Measurements from ENCODE around the gene RHBDL1. TPM values are rescaled to one million over a fixed set of nuclear protein-coding genes. Genes with fewer than 3 reads are reported as not detected.

RHBDL1 gene
- total and polyA plus RNA-seq, 9 of the 15 experiments (the other 6 are each of a cell fraction or from before 2014, with no cell fraction given), result 0.03 to 5.6 (median 1.3) TPM; not detected in 1

DNA sequence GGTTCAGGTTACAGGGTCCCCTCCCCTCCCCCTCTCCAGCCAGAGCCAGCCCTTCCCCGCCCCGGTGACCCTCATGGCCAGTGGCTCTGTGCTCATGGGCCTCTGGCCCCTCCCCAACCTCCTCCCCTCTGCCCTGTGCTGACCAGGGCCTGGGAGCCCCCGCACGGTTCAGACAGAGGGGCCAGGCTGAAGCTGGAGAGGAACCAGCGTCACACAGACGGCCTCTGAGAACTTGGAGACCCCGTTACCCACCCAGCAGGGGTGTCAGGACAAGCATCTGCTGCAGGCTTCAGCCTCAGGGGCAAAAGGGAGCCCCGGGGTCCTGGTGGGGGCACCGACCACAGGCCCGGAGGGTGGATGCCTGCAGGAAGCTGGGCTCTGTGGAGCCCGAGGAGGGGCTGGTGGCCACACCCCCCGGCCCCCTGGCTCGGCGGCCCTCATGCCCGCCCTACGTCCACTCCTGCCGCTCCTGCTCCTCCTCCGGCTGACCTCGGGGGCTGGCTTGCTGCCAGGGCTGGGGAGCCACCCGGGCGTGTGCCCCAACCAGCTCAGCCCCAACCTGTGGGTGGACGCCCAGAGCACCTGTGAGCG is 44.6 kb upstream of the RHBDL1 start, which contains the start of gene WFIKKN1:
Gene WFIKKN1 (plus strand): TSS at position 171 of the 591 bp plus-strand sequence. CDS start 269 bp downstream, at position 440.
- Histone ChIP-seq H3K9ac (ENCODE audit: insufficient read depth in 1 of 2, low read depth in 2 of 2, low read length in 2 of 2) (peak within 1 kb of the TSS; percentile 35 to 84; a peak in 3 of 4 replicates), H3K9me3 (replicated peaks; ENCODE audit: control insufficient read depth, insufficient read depth, low read depth, low read length) (no peaks in the 10 kb centered on the region), H2AFZ (ENCODE audit: low read depth, low read length) (no peak within 1 kb of the TSS), H3K36me3 (ENCODE audit: control insufficient read depth, insufficient read depth, low read length) (peaks cover 44% of the 10 kb centered on the region; the same call in 2 of the 3 replicates), H3K4me2 (ENCODE audit: insufficient read depth, low read length) (peak within 1 kb of the TSS; percentile 35), H3K4me1 (replicated peaks in 1 of 2; ENCODE audit: control insufficient read depth in 2 of 2, insufficient read depth in 2 of 2, low read length in 2 of 2) (peaks cover 24 to 97% of the 10 kb centered on the region in 2 experiments), H3K79me2 (ENCODE audit: control insufficient read depth, insufficient read depth, low read length) (peaks cover 16% of the 10 kb centered on the region), H3K9me1 (ENCODE audit: control insufficient read depth, insufficient read depth, low read length) (no peaks in the 10 kb centered on the region), H3K27me3 (ENCODE audit: control insufficient read depth in 2 of 2, insufficient read depth in 2 of 2, low read length in 2 of 2) (no peaks in the 10 kb centered on the region), H3K27ac (ENCODE audit: extremely low read depth, low read depth, low read length) (peak within 1 kb of the TSS; percentile 64; the same call in 2 of the 3 replicates), H3K4me3 (no peak within 1 kb of the TSS), H4K20me1 (replicated peaks; ENCODE audit: control insufficient read depth, insufficient read depth, low read length) (no peaks in the 10 kb centered on the region)
- peak; percentile 55 for ATAC-seq
- intact Hi-C loops (cut with micrococcal nuclease) (no loop called here), in situ Hi-C loops (cut with MboI) (no loop called here)
- BruUV-seq (replicated peaks), result no TSS peak
- DNase-seq (ENCODE audit: extremely low read depth in 1 of 4, low spot score in 3 of 4), result peak; percentile 44 to 63 (median 59)
- CTCF ChIA-PET (ENCODE audit: low intra/inter-chr PET ratio), result no interaction called here
- FAIRE-seq, result no peak
- WGBS (ENCODE audit: insufficient coverage, low coverage, missing lambda C conversion rate), result 27% methylated on average over 15 of the region's 23 CpGs
- POLR2A ChIA-PET, result interaction anchor here (0.6 to 1.0 kb wide), 5 partner anchors 9 to 281 kb away, joined by 3 to 6 read pairs (median 3); no protein-coding TSS in a partner anchor
- TF ChIP-seq SRSF1 (IDR thresholded peaks at IDR 0.05; ENCODE audit: low read depth, low read length) (no peak), ZBTB7A (IDR thresholded peaks at IDR 0.05; ENCODE audit: borderline replicate concordance, control insufficient read depth, low read depth, low read length) (peak; percentile 71; the same call in 1 of the 2 replicates), RBFOX2 (IDR thresholded peaks at IDR 0.05; ENCODE audit: low read depth, low read length) (peak; percentile 35; the same call in 1 of the 2 replicates), POLR2A (conservative IDR thresholded peaks at IDR 0.05) (peak; percentile 35; the same call in 1 of the 2 replicates), PTBP1 (IDR thresholded peaks at IDR 0.05; ENCODE audit: low read depth, low read length) (no peak), NFIC (IDR thresholded peaks at IDR 0.05) (peak; percentile 93), SUPT5H (IDR thresholded peaks at IDR 0.05) (peak; percentile 42; the same call in 1 of the 2 replicates), ZNF445 (CRISPR knock-in tag; IDR thresholded peaks at IDR 0.05; ENCODE audit: low read depth) (no peak), MTA3 (IDR thresholded peaks at IDR 0.05; ENCODE audit: borderline replicate concordance) (0 out of 2 replicates have a peak, but pooled peaks have one; percentile 39)
- TF ChIP-seq, protein P1, sequence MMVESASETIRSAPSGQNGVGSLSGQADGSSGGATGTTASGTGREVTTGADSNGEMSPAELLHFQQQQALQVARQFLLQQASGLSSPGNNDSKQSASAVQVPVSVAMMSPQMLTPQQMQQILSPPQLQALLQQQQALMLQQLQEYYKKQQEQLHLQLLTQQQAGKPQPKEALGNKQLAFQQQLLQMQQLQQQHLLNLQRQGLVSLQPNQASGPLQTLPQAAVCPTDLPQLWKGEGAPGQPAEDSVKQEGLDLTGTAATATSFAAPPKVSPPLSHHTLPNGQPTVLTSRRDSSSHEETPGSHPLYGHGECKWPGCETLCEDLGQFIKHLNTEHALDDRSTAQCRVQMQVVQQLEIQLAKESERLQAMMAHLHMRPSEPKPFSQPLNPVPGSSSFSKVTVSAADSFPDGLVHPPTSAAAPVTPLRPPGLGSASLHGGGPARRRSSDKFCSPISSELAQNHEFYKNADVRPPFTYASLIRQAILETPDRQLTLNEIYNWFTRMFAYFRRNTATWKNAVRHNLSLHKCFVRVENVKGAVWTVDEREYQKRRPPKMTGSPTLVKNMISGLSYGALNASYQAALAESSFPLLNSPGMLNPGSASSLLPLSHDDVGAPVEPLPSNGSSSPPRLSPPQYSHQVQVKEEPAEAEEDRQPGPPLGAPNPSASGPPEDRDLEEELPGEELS (CRISPR knock-in tag; IDR thresholded peaks at IDR 0.05; ENCODE audit: borderline replicate concordance), result no peak
- TF ChIP-seq, protein P2, sequence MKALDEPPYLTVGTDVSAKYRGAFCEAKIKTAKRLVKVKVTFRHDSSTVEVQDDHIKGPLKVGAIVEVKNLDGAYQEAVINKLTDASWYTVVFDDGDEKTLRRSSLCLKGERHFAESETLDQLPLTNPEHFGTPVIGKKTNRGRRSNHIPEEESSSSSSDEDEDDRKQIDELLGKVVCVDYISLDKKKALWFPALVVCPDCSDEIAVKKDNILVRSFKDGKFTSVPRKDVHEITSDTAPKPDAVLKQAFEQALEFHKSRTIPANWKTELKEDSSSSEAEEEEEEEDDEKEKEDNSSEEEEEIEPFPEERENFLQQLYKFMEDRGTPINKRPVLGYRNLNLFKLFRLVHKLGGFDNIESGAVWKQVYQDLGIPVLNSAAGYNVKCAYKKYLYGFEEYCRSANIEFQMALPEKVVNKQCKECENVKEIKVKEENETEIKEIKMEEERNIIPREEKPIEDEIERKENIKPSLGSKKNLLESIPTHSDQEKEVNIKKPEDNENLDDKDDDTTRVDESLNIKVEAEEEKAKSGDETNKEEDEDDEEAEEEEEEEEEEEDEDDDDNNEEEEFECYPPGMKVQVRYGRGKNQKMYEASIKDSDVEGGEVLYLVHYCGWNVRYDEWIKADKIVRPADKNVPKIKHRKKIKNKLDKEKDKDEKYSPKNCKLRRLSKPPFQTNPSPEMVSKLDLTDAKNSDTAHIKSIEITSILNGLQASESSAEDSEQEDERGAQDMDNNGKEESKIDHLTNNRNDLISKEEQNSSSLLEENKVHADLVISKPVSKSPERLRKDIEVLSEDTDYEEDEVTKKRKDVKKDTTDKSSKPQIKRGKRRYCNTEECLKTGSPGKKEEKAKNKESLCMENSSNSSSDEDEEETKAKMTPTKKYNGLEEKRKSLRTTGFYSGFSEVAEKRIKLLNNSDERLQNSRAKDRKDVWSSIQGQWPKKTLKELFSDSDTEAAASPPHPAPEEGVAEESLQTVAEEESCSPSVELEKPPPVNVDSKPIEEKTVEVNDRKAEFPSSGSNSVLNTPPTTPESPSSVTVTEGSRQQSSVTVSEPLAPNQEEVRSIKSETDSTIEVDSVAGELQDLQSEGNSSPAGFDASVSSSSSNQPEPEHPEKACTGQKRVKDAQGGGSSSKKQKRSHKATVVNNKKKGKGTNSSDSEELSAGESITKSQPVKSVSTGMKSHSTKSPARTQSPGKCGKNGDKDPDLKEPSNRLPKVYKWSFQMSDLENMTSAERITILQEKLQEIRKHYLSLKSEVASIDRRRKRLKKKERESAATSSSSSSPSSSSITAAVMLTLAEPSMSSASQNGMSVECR (CRISPR knock-in tag; IDR thresholded peaks at IDR 0.05), result no peak; the same call in 1 of the 2 replicates
- TF ChIP-seq, protein P3, sequence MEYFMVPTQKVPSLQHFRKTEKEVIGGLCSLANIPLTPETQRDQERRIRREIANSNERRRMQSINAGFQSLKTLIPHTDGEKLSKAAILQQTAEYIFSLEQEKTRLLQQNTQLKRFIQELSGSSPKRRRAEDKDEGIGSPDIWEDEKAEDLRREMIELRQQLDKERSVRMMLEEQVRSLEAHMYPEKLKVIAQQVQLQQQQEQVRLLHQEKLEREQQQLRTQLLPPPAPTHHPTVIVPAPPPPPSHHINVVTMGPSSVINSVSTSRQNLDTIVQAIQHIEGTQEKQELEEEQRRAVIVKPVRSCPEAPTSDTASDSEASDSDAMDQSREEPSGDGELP (CRISPR knock-in tag; IDR thresholded peaks at IDR 0.05; ENCODE audit: borderline replicate concordance), result peak; percentile 32; the same call in 1 of the 2 replicates
- TF ChIP-seq, protein P4, sequence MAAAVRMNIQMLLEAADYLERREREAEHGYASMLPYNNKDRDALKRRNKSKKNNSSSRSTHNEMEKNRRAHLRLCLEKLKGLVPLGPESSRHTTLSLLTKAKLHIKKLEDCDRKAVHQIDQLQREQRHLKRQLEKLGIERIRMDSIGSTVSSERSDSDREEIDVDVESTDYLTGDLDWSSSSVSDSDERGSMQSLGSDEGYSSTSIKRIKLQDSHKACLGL (CRISPR knock-in tag; IDR thresholded peaks at IDR 0.05; ENCODE audit: borderline replicate concordance, poor library complexity, severe bottlenecking), result no peak

All from K562 (cell line).